Right kidney (tissue), 1 donor: ENCODE results near the gene PDLIM5.

ENCODE experiments used
- DNase-seq: peaks from one replicate; pipeline ENCODE4 v3.0.0-alpha.2; 2016

PDLIM5 gene

GRCh38 chr4:94701631-94702300, 250.0 kb downstream of the PDLIM5 start:
- no peak for DNase-seq

- DNase-seq: no peak
These were observed 259.9 kb downstream of the PDLIM5 start for GRCh38 chr4:94711635-94712034.

DNA sequence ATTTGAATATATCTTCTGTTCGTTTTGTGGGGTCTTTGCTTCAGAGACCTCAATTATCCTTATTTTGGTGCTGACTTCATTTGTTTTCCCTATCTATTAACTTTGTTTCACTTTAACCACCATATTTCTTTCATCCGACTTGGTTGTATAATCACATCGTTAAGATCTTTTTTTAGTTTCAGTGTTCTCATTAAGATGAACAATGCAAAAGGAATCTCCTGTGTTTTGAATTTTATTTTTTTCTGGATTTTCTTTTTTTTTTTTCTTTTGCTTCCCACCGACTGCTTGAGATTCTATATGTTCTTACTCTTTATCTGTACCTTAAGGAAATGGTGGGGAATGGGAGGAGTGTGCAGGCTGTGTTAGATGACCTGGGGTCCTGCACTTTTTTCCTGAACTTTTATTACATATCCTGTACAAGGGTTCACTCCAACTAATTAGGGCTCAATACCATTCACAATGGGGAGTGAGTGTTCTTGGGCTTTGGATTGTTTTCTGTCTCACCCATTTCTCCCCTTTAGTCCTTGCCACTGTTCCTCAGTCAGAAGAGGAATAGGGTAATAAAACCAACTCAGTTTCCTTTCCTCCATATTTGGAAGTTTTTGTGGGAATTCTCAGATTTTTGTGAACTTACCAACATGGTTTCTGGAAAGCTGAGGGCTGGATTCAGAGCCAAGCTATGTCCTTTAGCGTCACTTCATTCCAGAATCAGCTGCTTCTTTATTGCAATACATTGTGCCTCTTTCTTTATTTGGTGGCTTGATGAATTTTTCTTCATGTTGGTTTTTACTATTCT, 262.8 kb downstream of the PDLIM5 start:
- DNase-seq: no peak

GRCh38 chr4:94715726-94716125, 264.0 kb downstream of the PDLIM5 start:
- no peak for DNase-seq
